Peyer's patch (tissue), 4 donors: ENCODE results near the gene DCC.

Source experiments
- POLR2A ChIP-seq, 2 donors: fragments of 450-650 bp; IDR thresholded peaks; one replicate each; pipeline ENCODE4 v1.5.1; 2017; ENCODE audit warnings: antibody characterized with exemption in 2 of 2, mild to moderate bottlenecking in 2 of 2, moderate library complexity in 2 of 2
- TF ChIP-seq, protein P1 (sequence below), 6 experiments: fragments of 450-650 bp in 4 of 6; fragments of 200-600 bp in 2 of 6; sonication (generic) in 1 of 6; IDR thresholded peaks; one replicate each; pipeline ENCODE4 v1.5.1; 2017 to 2019; ENCODE audit warnings: antibody characterized with exemption in 6 of 6, mild to moderate bottlenecking in 3 of 6, moderate library complexity in 1 of 6

DNA sequence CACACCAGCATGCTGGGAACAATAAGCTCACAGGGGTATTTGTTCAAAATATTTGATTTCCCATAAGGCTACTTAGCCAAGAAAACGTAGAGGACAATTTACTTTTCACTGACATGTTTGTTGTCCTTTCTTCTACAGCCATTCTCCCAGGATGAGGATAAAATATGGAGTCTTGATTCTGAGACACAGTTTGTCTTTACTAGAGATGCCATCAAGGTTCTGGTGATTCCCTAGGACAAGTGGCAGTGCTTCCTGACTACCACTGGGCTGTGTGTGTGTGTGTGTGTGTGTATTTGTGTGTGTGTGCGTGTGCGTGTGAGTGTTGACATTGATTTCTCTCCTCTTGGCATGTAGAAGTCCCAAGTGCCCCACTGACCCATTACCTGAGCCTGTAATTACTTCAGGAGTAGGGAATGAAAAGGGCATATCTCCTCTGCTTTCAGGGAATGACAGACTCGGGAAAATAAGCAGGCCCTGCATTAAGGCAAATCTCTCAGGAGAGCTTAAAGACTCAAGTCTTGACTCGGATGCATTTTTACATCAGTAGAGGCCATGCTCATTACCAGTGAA is 761.6 kb downstream of the DCC start:
- TF ChIP-seq, protein P1, sequence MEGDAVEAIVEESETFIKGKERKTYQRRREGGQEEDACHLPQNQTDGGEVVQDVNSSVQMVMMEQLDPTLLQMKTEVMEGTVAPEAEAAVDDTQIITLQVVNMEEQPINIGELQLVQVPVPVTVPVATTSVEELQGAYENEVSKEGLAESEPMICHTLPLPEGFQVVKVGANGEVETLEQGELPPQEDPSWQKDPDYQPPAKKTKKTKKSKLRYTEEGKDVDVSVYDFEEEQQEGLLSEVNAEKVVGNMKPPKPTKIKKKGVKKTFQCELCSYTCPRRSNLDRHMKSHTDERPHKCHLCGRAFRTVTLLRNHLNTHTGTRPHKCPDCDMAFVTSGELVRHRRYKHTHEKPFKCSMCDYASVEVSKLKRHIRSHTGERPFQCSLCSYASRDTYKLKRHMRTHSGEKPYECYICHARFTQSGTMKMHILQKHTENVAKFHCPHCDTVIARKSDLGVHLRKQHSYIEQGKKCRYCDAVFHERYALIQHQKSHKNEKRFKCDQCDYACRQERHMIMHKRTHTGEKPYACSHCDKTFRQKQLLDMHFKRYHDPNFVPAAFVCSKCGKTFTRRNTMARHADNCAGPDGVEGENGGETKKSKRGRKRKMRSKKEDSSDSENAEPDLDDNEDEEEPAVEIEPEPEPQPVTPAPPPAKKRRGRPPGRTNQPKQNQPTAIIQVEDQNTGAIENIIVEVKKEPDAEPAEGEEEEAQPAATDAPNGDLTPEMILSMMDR (IDR thresholded peaks at IDR 0.05) = no peak
- no peak for TF ChIP-seq POLR2A (IDR thresholded peaks at IDR 0.05)
